SK-N-DZ (cell line): ENCODE data around the gene BCDIN3D.

Source experiments
- DNase-seq: peaks from one replicate; pipeline ENCODE4 v3.0.0-alpha.2; 2015; ENCODE audit warnings: low spot score

The BCDIN3D gene

GRCh38 chr12:49797449-49797776, 45.5 kb downstream of the BCDIN3D start:
- no peak for DNase-seq

GRCh38 chr12:49796606-49797448, 46.1 kb downstream of the BCDIN3D start:
- DNase-seq, result no peak

GRCh38 chr12:49796155-49796554, 46.8 kb downstream of the BCDIN3D start:
- no peak for DNase-seq

DNA sequence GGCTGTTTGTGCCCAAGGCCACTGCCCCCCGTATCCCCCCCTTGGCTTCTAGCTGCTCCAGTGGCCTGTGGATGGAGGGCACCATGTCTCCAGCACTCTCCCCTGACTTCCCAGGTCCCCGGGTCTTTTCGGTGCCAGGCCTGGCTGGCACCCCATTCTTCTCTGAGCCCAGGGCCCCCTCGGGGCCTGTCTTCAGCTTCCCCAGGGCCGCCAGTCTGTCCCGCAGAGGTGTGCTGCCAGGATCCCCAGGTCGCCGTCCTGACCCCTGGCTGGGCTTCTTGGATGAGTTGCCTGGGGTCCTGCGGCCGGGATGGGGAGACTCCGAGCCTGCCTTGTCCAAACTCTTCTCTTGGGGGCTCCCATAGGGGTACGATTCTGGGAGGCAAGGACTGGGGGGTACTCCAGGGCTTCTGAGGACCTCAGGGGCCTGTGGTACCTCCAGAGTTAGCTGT, 47.2 kb downstream of the BCDIN3D start:
- no peak for DNase-seq

DNA sequence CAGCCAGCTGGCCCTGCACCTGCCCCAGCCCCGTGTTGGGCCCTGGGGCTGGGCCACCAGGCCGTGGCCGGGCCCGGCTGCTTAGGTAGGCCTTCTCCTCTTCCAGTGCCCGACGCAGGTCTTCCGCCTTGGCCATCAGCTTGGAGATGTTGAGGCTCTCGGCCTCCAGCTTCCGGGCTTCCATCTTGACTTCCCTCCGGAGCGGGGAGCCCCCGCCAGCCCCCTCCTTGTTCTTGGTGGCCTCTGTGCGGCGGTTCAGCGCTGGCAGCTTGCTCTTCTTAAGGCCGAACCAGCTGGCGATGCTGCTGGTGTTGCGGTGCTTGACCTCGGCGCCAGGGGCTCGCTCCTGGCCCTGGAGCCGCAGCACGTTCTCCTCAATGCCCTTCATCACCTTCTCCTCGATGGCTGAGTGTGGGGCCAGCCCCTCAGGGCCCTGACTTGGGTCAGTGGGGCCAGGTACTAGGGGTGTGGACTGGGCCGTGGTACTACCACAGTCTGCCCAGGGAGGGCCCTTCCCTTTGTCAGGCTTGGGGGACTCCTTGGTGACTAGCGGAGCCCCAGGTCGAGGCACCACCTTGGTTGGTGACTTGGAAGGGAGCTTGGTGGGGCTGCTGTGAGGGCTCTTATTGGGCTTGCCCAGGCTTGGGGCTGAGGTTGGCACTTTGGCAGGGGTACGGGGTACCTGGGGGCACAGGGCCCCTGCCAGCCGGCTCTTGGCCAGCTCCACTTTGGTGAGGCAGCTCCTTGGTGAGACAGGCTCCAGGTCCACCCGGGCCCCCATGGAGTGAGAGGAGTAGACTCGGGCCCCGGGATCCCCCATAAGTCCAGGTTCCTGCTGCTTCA, 47.9 kb downstream of the BCDIN3D start:
- no peak for DNase-seq

GRCh38 chr12:49794021-49794420, 48.9 kb downstream of the BCDIN3D start:
- DNase-seq, result no peak

GRCh38 chr12:49793620-49794019, 49.3 kb downstream of the BCDIN3D start:
- no peak for DNase-seq

- no peak for DNase-seq
Measured at GRCh38 chr12:49792976-49793580, 49.8 kb downstream of the BCDIN3D start.

- DNase-seq, result no peak
Measured at GRCh38 chr12:49792181-49792970, 50.5 kb downstream of the BCDIN3D start.

GRCh38 chr12:49791700-49792099, 51.2 kb downstream of the BCDIN3D start:
- no peak for DNase-seq

DNA sequence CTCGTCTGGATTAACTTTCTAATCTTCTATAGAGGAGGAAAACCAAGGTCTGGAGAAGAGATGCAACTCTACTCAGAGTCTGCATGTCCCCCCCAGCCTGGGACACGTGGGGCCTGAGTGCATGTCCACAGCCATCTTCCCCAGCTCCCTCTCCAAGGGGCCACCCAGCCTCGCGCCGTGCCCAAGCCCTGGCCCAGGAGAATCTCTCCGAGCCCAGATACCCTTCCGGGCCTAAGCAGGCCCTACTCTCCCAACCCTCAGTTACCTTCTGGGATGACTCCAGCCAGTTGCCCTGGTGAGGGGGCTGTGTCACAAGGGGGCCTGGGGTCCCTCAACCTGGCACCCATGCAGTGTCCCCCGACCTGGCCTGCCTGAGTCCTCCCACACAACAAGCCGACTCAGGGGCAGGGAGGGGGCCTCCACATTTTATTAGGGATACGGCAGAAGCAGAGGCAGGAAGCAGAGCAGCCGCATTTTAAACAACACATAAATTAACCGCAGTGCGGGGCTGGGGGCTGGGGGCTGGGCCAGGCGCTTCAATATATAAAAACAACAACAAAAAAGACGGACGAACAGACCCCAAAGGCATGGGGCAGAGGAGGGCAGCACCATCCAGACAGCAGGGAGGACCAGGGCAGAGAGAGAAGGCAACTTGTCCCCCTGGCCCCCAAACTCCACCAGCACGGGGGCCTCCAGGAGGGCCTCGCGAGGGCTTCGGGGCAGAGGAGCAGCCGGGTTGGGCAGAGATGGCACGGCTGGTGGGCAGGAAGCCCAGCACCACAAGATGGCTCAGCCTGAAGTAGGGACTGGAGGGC, 52.0 kb downstream of the BCDIN3D start:
- DNase-seq, result no peak

DNA sequence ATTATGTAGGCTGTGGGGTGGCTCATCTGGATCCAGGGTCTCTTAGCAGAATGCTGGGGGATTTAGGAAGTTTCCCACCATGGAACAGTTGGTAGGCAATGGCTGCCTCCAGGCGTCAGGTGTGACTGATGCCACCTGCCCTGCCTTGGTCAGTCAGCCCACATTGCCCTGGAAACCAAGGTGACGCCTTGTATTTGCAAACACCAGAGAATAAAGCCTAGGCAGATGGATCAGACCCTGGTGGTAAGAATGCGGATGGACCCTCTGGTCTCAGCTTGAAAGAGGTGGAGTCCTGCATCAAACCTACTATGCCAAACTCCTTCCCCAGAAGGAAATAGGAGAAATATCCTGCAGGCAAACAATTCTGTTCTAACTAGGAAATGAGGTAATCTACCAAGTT, 52.9 kb downstream of the BCDIN3D start:
- no peak for DNase-seq

GRCh38 chr12:49787672-49788071, 55.2 kb downstream of the BCDIN3D start:
- DNase-seq, result no peak
